Panc1 (cell line): Measurements from ENCODE around the gene DYNLL1. TPM values are rescaled to one million over a fixed set of nuclear protein-coding genes. Genes with fewer than 3 reads are reported as not detected.

ENCODE experiments used
- ATAC-seq: fragments of 200-7000 bp; cut with Tn5 transposase; 2 replicates; pipeline ENCODE4 v1.9.1; 2020; ENCODE audit warnings: mild to moderate bottlenecking, moderate library complexity
- BruUV-seq: library from RNA; stranded (reverse); fragments of 400-500 nt; replicated peaks from 2 replicates; lab custom pipeline; 2021; lab: Mats Ljungman, UMichigan
- CTCF ChIA-PET: fragments of 300-600 bp; sonication (Branson Sonifier 250); formaldehyde crosslinking; loops from one replicate; lab custom pipeline; 2022; ENCODE audit warnings: antibody characterized with exemption; lab: Charles Lee
- POLR2A ChIA-PET: fragments of 300-600 bp; sonication (Branson Sonifier 250); formaldehyde crosslinking; loops from one replicate; lab custom pipeline; 2022; ENCODE audit warnings: antibody characterized with exemption; lab: Charles Lee
- DNase-seq: peaks from one replicate; pipeline ENCODE4 v3.0.0-alpha.2; 2010; ENCODE audit warnings: low read depth, low spot score
- H3K27ac ChIP-seq: 2 replicates; pipeline ENCODE4 v1.5.1; 2011; ENCODE audit warnings: mild to moderate bottlenecking, low read length, inconsistent platforms
- H3K27me3 ChIP-seq: fragments of 200-500 bp; sonication (Bioruptor generic); 2 replicates; pipeline ENCODE4 v1.6.0; 2014; ENCODE audit warnings: low read length, inconsistent platforms; ENCODE audit not compliant: control insufficient read depth, insufficient read depth
- H3K36me3 ChIP-seq: fragments of 200-500 bp; sonication (Bioruptor generic); 2 replicates; pipeline ENCODE4 v1.5.1; 2014; ENCODE audit warnings: inconsistent platforms, mild to moderate bottlenecking, low read length, moderate library complexity; ENCODE audit not compliant: control insufficient read depth, insufficient read depth
- H3K4me1 ChIP-seq: 2 replicates; pipeline ENCODE4 v1.5.1; 2011; ENCODE audit warnings: inconsistent platforms, mild to moderate bottlenecking, low read length, moderate library complexity; ENCODE audit not compliant: control insufficient read depth, insufficient read depth
- H3K4me3 ChIP-seq, 2 experiments: 2 replicates each; pipeline ENCODE4 v1.5.1; 2011 to 2012; ENCODE audit warnings: low read depth in 2 of 2, low read length in 2 of 2, mild to moderate bottlenecking in 2 of 2, inconsistent platforms in 1 of 2, moderate library complexity in 1 of 2
- H3K9me3 ChIP-seq: fragments of 200-500 bp; sonication (Bioruptor generic); 2 replicates; pipeline ENCODE4 v1.5.1; 2014; ENCODE audit warnings: low read depth, mild to moderate bottlenecking, inconsistent platforms, low read length, moderate library complexity; ENCODE audit not compliant: control insufficient read depth, insufficient read depth
- CTCF ChIP-seq: fragments of 450-650 bp; IDR thresholded peaks from 2 replicates; pipeline ENCODE4 v1.5.1; 2017; ENCODE audit warnings: mild to moderate bottlenecking
- POLR2AphosphoS5 ChIP-seq: IDR thresholded peaks from 2 replicates; pipeline ENCODE4 v1.6.1; 2012; ENCODE audit warnings: mild to moderate bottlenecking, low read depth, low read length, moderate library complexity
- SIN3A ChIP-seq: IDR thresholded peaks from 2 replicates; pipeline ENCODE4 v1.6.1; 2012; ENCODE audit warnings: low read depth, mild to moderate bottlenecking, low read length, moderate library complexity, borderline replicate concordance; ENCODE audit not compliant: insufficient read depth
- TCF7L2 ChIP-seq: IDR thresholded peaks from 2 replicates; pipeline ENCODE4 v1.6.1; 2011; ENCODE audit warnings: mild to moderate bottlenecking, low read depth, low read length, inconsistent platforms
- in situ Hi-C: cut with HindIII; loops from 2 replicates; pipeline ENCODE4 v1.10.0; 2016; ENCODE audit warnings: low sequenced_read_pairs, low pct_unique_long_range_greater_than_20kb
- intact Hi-C: fragments of 100-400 bp; cut with micrococcal nuclease; formaldehyde crosslinking; loops from one replicate; pipeline ENCODE4 v1.10.0; 2022; ENCODE audit not compliant: unreplicated experiment
- total RNA-seq: library from RNA; stranded (reverse); gene quantifications from one replicate; pipeline ENCODE4 v1.2.1, GENCODE V29; 2021; ENCODE audit not compliant: unreplicated experiment
- TF ChIP-seq, protein P1 (sequence below), 2 experiments: IDR thresholded peaks; 2 replicates each; pipeline ENCODE4 v1.6.1; 2011 to 2012; ENCODE audit warnings: low read depth in 2 of 2, control low read depth in 1 of 2, low read length in 1 of 2, mild to moderate bottlenecking in 1 of 2, moderate library complexity in 1 of 2; ENCODE audit not compliant: insufficient read depth in 1 of 2

Gene DYNLL1
- total RNA-seq, 1 experiment from 2014 or later, result 482 TPM

GRCh38 chr12:120468325-120468820, 27.5 kb upstream of the DYNLL1 start:
- ChIA-PET CTCF (no interaction called here), POLR2A (no interaction called here)
- 0 out of 2 replicates have a peak, but pooled peaks have one; percentile 1 for ATAC-seq
- no peaks in the 10 kb centered on the region for H3K9me3 ChIP-seq
- peak overlapping the region; percentile 94 to 96 for H3K4me3 ChIP-seq
- TSS peak; percentile 67 for BruUV-seq
- no peak for DNase-seq
- TF ChIP-seq CTCF, result no peak
- TF ChIP-seq TCF7L2, result no peak
- TF ChIP-seq POLR2AphosphoS5, result no peak
- TF ChIP-seq SIN3A, result no peak
- TF ChIP-seq, protein P1, sequence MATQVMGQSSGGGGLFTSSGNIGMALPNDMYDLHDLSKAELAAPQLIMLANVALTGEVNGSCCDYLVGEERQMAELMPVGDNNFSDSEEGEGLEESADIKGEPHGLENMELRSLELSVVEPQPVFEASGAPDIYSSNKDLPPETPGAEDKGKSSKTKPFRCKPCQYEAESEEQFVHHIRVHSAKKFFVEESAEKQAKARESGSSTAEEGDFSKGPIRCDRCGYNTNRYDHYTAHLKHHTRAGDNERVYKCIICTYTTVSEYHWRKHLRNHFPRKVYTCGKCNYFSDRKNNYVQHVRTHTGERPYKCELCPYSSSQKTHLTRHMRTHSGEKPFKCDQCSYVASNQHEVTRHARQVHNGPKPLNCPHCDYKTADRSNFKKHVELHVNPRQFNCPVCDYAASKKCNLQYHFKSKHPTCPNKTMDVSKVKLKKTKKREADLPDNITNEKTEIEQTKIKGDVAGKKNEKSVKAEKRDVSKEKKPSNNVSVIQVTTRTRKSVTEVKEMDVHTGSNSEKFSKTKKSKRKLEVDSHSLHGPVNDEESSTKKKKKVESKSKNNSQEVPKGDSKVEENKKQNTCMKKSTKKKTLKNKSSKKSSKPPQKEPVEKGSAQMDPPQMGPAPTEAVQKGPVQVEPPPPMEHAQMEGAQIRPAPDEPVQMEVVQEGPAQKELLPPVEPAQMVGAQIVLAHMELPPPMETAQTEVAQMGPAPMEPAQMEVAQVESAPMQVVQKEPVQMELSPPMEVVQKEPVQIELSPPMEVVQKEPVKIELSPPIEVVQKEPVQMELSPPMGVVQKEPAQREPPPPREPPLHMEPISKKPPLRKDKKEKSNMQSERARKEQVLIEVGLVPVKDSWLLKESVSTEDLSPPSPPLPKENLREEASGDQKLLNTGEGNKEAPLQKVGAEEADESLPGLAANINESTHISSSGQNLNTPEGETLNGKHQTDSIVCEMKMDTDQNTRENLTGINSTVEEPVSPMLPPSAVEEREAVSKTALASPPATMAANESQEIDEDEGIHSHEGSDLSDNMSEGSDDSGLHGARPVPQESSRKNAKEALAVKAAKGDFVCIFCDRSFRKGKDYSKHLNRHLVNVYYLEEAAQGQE (IDR thresholded peaks at IDR 0.05; ENCODE audit: insufficient read depth in 1 of 2, low read depth in 2 of 2, low read length in 1 of 2), result no peak
- peak overlapping the region; percentile 88 for H3K27ac ChIP-seq
- peaks cover 33% of the 10 kb centered on the region for H3K36me3 ChIP-seq
- intact Hi-C loops, result no loop called here
- peaks cover 29% of the 10 kb centered on the region; the same call in 1 of the 2 replicates for H3K4me1 ChIP-seq
- in situ Hi-C loops, result no loop called here
- H3K27me3 ChIP-seq, result no peaks in the 10 kb centered on the region

GRCh38 chr12:120468821-120469449, 27.0 kb upstream of the DYNLL1 start:
- no peaks in the 10 kb centered on the region for H3K9me3 ChIP-seq
- ChIA-PET CTCF (no interaction called here), POLR2A (interaction anchor here (0.6 kb wide), 1 partner anchor 12 kb away, joined by 5 read pairs; no protein-coding TSS in a partner anchor)
- peaks cover 27% of the 10 kb centered on the region for H3K36me3 ChIP-seq
- H3K27me3 ChIP-seq, result no peaks in the 10 kb centered on the region
- intact Hi-C loops (no loop called here), in situ Hi-C loops (no loop called here)
- peak overlapping the region; percentile 88 for H3K27ac ChIP-seq
- H3K4me1 ChIP-seq, result peaks cover 29% of the 10 kb centered on the region; the same call in 1 of the 2 replicates
- no peak for DNase-seq
- peak overlapping the region; percentile 94 to 96 for H3K4me3 ChIP-seq
- TF ChIP-seq, protein P1 (IDR thresholded peaks at IDR 0.05; ENCODE audit: insufficient read depth in 1 of 2, low read depth in 2 of 2, low read length in 1 of 2), result no peak
- TF ChIP-seq SIN3A (no peak), POLR2AphosphoS5 (no peak), TCF7L2 (no peak), CTCF (no peak)
- no TSS peak for BruUV-seq
- peak; percentile 20 for ATAC-seq
